ENCODE measurements around the gene PCDHGA5. TPM values are rescaled to one million over a fixed set of nuclear protein-coding genes. Genes with fewer than 3 reads are reported as not detected.
"Not testable (repeated sequence)": the region's sequence is repeated elsewhere in the genome, so short reads cannot be mapped to it uniquely, and the experiment has no call there.

PCDHGA5 gene
- total RNA-seq: 1 to 10 TPM; 4.0 to 5.0 TPM

DNA sequence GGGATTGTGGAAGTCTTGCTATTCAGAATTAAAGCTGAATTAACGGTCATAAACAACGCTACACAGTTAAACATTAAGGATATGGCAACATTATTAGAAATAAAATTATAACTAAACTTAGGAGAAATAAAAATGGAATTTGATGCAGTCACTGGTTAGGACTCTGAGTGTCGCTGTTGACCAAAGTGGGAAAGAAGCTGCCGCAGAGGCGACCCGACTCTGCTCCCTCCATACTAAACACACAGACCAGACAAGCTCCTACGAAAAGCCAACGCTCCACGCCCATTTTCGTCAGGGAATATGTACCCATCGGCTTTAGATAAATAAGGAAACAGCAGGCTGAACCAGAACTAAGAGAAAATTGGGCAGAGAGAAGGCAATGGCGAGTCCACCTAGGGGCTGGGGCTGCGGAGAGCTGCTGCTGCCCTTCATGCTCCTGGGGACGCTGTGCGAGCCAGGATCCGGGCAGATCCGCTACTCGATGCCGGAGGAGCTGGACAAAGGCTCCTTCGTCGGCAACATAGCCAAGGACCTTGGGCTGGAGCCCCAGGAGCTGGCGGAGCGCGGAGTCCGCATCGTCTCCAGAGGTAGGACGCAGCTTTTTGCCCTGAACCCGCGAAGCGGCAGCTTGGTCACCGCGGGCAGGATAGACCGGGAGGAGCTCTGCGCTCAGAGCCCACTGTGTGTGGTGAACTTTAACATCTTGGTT lies at the start of gene PCDHGA5:
TSS of gene PCDHGA5 (plus strand) at position 211 of the 709 bp plus-strand sequence. CDS start at position 380, 169 bp downstream.
- TF ChIP-seq, protein P1, sequence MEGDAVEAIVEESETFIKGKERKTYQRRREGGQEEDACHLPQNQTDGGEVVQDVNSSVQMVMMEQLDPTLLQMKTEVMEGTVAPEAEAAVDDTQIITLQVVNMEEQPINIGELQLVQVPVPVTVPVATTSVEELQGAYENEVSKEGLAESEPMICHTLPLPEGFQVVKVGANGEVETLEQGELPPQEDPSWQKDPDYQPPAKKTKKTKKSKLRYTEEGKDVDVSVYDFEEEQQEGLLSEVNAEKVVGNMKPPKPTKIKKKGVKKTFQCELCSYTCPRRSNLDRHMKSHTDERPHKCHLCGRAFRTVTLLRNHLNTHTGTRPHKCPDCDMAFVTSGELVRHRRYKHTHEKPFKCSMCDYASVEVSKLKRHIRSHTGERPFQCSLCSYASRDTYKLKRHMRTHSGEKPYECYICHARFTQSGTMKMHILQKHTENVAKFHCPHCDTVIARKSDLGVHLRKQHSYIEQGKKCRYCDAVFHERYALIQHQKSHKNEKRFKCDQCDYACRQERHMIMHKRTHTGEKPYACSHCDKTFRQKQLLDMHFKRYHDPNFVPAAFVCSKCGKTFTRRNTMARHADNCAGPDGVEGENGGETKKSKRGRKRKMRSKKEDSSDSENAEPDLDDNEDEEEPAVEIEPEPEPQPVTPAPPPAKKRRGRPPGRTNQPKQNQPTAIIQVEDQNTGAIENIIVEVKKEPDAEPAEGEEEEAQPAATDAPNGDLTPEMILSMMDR (IDR thresholded peaks at IDR 0.05): peak in 1 of 2 donors; percentile 15
- Histone ChIP-seq H3K9me3 (peaks cover 22 to 95% of the 10 kb centered on the region in 2 donors), H3K4me3 (peak within 1 kb of the TSS in 1 of 2 donors; percentile 24), H3K4me1 (no peaks in the 10 kb centered on the region), H3K27ac (no peak within 1 kb of the TSS), H3K27me3 (no peaks in the 10 kb centered on the region), H3K36me3 (no peaks in the 10 kb centered on the region)
- DNase-seq (ENCODE audit: low spot score): no peak

DNA sequence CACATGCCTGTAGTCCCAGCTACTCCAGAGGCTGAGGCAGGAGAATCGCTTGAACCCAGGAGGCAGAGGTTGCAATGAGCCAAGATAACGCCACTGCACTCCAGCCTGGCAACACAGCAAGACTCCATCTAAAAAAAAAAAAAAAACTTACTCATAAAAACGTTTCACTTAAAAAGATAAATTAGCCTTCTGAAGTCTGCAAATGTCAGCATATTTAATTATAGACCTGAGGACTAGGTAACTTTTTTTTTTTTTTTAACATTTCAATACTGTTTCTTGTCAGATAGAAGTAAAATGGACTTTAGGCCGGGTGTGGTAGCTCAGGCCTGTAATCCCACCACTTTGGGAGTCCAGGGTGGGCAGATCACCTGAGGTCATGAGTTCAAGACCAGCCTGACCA lies 47.0 kb upstream of the PCDHGA5 start:
- not testable (repeated sequence) for DNase-seq (ENCODE audit: low spot score); H3K4me3 ChIP-seq; H3K27ac ChIP-seq; H3K27me3 ChIP-seq
- peaks cover 37 to 90% of the 10 kb centered on the region in 2 donors for H3K9me3 ChIP-seq
- peaks cover 42% of the 10 kb centered on the region for H3K36me3 ChIP-seq
- peaks cover 0 to 12% of the 10 kb centered on the region in 2 donors for H3K4me1 ChIP-seq

DNA sequence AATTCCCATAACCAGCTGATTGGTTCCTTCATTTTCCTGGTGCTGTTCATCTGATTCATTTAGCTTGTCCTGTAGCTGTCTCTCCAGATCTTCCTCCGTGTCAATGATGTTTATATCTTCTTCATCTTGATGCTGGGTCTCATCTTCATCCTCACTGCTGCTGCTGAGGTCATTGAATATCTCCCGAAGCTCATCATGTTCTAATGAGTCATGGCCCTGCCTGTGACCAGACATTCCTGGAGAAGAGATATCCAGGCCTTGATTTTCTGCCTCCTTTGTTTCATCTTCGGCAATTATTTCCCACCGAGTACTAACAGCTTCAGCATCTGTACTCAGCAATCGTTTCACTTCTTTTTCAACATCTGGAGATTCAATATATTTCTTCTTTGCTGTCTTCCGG lies 44.8 kb upstream of the PCDHGA5 start:
- Histone ChIP-seq H3K4me3 (no peak overlapping the region), H3K9me3 (peaks cover 35 to 68% of the 10 kb centered on the region in 2 donors), H3K27me3 (no peaks in the 10 kb centered on the region), H3K27ac (no peak overlapping the region), H3K36me3 (peaks cover 42% of the 10 kb centered on the region), H3K4me1 (peaks cover 0 to 12% of the 10 kb centered on the region in 2 donors)
- TF ChIP-seq, protein P1 (IDR thresholded peaks at IDR 0.05): no peak
- no peak for DNase-seq (ENCODE audit: low spot score)

DNA sequence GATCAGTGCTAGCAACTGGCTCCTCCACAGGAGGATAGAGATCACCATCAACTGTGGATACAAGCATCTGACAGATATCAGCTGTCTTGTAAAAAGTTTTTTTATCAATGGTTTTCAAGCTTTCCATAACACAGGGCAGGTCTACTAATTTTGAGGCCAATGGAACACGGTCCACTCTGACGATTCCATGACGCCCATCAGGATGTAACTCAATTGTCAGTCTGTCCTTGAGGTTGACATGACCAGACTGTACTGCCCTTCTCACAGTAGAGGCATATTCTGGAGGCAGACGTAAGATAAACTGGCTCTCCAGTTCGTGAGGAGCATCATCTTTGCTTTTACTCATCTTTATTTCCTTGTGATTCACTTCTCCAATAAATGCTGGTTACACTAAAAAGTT lies 44.3 kb upstream of the PCDHGA5 start:
- Histone ChIP-seq H3K27me3 (no peaks in the 10 kb centered on the region), H3K4me3 (peak overlapping the region; percentile 77 to 82), H3K9me3 (peaks cover 35 to 63% of the 10 kb centered on the region in 2 donors), H3K4me1 (peaks cover 0 to 12% of the 10 kb centered on the region in 2 donors), H3K36me3 (peaks cover 42% of the 10 kb centered on the region), H3K27ac (peak overlapping the region; percentile 96 to 99)
- no peak for DNase-seq (ENCODE audit: low spot score)
- TF ChIP-seq, protein P1 (IDR thresholded peaks at IDR 0.05): no peak

DNA sequence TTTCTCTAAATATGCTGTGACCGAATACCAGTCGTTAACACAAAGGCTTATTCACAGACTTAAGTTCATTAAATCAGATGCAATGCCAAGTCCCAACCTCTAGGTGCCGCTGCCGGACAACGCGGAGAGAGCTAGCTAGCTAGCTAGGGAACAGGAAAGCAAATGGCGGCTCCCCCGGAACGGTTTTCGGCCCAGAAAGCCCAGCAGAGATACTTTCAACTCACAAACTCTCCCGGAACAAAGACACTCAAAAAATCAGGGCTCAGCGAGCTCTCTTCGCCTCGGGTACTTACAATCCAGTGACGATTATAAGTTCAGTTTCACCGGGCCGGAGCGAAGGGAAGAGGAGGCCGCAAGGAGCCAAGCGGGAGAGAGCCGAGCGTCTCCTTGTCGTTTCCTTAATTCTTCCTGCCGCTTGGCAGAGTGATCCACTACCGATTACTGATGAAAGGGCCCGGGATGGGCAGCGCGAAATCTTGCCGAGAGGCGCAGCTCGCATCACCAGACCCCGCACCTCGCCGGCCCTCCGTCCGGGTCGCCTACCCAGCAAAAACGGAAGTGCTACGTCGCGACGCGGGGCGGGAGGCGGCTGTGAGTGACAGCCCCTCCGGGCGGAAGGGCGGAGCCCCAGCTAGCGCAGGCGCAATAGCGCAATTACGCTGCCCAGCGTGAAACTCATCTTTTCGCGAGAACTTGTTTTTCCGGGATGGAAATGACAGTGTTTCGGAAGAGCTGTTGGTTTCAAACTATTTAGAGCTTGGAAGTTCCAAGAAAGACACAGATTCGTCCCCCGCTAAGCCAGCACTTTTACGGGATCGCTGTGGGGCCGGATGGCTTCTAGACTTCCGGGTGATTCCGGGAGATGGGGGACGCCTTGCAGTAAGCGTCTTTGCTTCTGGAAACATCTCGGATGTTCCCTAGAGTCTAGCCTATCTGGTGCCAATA lies 43.5 kb upstream of the PCDHGA5 start, which contains the start of gene TAF7:
TSS of gene TAF7 (minus strand) at position 560 of the 945 bp plus-strand sequence. CDS start 740 bp downstream, outside the sequence.
- DNase-seq (ENCODE audit: low spot score): peak; percentile 84
- TF ChIP-seq, protein P1 (IDR thresholded peaks at IDR 0.05): peak; percentile 64 to 90
- Histone ChIP-seq H3K27ac (peak within 1 kb of the TSS; percentile 96 to 99), H3K27me3 (no peaks in the 10 kb centered on the region), H3K36me3 (peaks cover 41% of the 10 kb centered on the region), H3K4me1 (peaks cover 0 to 12% of the 10 kb centered on the region in 2 donors), H3K9me3 (peaks cover 35 to 55% of the 10 kb centered on the region in 2 donors), H3K4me3 (peak within 1 kb of the TSS; percentile 77 to 82)

DNA sequence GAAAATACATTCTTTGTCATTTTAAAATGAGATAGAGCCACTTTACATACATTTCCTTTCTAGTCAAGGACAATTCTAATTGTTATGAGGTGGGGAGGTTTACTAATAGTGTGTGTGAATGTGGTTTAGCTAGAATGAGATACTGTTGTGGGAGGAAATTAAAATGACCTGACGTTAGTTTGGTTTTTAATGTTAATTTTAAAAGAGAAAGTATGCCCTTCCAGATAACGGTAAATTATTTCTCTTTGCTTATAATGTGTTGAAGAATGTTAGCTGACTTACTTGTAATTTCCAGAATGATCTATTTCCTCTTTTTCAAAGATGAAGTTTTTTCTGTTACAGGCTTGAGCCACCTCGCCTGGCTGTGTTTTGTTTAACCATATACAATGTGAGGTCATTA lies 41.7 kb upstream of the PCDHGA5 start:
- Histone ChIP-seq H3K9me3 (peaks cover 29 to 44% of the 10 kb centered on the region in 2 donors), H3K4me3 (no peak overlapping the region), H3K27me3 (no peaks in the 10 kb centered on the region), H3K36me3 (peaks cover 24% of the 10 kb centered on the region), H3K27ac (no peak overlapping the region), H3K4me1 (peaks cover 0 to 12% of the 10 kb centered on the region in 2 donors)
- no peak for DNase-seq (ENCODE audit: low spot score)
- TF ChIP-seq, protein P1 (IDR thresholded peaks at IDR 0.05): no peak

Data from right atrium auricular region (tissue), 2 donors.